HepG2 (cell line): Measurements from ENCODE around the gene MYH9. TPM values are rescaled to one million over a fixed set of nuclear protein-coding genes. Genes with fewer than 3 reads are reported as not detected.
A peak's percentile ranks its signal among the peaks of the same experiment; 100 is the strongest.

Experiments
- CENPX ChIP-seq: sonication (generic); formaldehyde crosslinking; IDR thresholded peaks from 2 replicates; pipeline ENCODE4 v1.9.0; 2021; ENCODE audit warnings: mild to moderate bottlenecking, missing genetic modification reagents, moderate library complexity
- FIP1L1 ChIP-seq: fragments of 200-400 bp; formaldehyde crosslinking; IDR thresholded peaks from 2 replicates; pipeline ENCODE4 v1.6.1; 2018; ENCODE audit warnings: low read depth, mild to moderate bottlenecking, low read length, moderate library complexity, borderline replicate concordance; ENCODE audit not compliant: insufficient read depth
- HCFC1 ChIP-seq: fragments of 150-350 bp; IDR thresholded peaks from 2 replicates; pipeline ENCODE4 v1.6.1; 2014; ENCODE audit warnings: low read depth, low read length
- KLF15 ChIP-seq: sonication (generic); formaldehyde crosslinking; IDR thresholded peaks from 2 replicates; pipeline ENCODE4 v1.8.1; 2023; ENCODE audit warnings: borderline replicate concordance, mild to moderate bottlenecking, inconsistent platforms, missing genetic modification reagents, mixed read lengths
- MIER2 ChIP-seq: IDR thresholded peaks from 2 replicates; pipeline ENCODE4 v1.6.1; 2016; ENCODE audit warnings: missing biosample characterization, missing genetic modification reagents
- RFXAP ChIP-seq: sonication (generic); formaldehyde crosslinking; IDR thresholded peaks from 2 replicates; pipeline ENCODE4 v1.4.0; 2020; ENCODE audit warnings: missing genetic modification reagents, borderline replicate concordance
- ZNF138 ChIP-seq: sonication (generic); formaldehyde crosslinking; IDR thresholded peaks from 2 replicates; pipeline ENCODE4 v1.5.0; 2020; ENCODE audit warnings: mild to moderate bottlenecking, low read depth, missing genetic modification reagents
- ZNF30 ChIP-seq: sonication (generic); formaldehyde crosslinking; IDR thresholded peaks from 2 replicates; pipeline ENCODE4 v1.5.0; 2020; ENCODE audit warnings: mild to moderate bottlenecking, missing genetic modification reagents
- ZNF318 ChIP-seq: sonication (generic); formaldehyde crosslinking; IDR thresholded peaks from 2 replicates; pipeline ENCODE4 v1.4.0; 2020; ENCODE audit warnings: mild to moderate bottlenecking, missing genetic modification reagents
- ZNF354B ChIP-seq: sonication (generic); formaldehyde crosslinking; IDR thresholded peaks from 2 replicates; pipeline ENCODE4 v1.8.0; 2022; ENCODE audit warnings: mild to moderate bottlenecking, missing genetic modification reagents
- polyA plus RNA-seq, 8 experiments: library from polyadenylated mRNA; depleted of rRNA in 3 of 8; stranded (reverse) in 7 of 8; unstranded in 1 of 8; fragments of >200 nt; fragmentation: Illumina TruSeq in 4 of 8; extraction: Trizol in 4 of 8; gene quantifications; 2 replicates each; pipeline versions ENCODE4 v1.2.1 to v1.2.3, GENCODE V29; 2011 to 2016; ENCODE audit warnings: low read depth in 4 of 8, missing spikeins in 1 of 8, mixed read lengths in 1 of 8; ENCODE audit not compliant: insufficient read depth in 1 of 8
- total RNA-seq, 5 experiments: library from RNA; depleted of rRNA; stranded (reverse); fragments of >200 nt; fragmentation: Illumina TruSeq; extraction: Trizol; gene quantifications; 2 replicates each; pipeline ENCODE4 v1.2.3, GENCODE V29; 2016; ENCODE audit warnings: low read depth in 1 of 5

Gene MYH9
- total and polyA plus RNA-seq, 2 of the 13 experiments (the other 11 are each of a cell fraction or from before 2014, with no cell fraction given), result 50.7 to 98.5 TPM

- TF ChIP-seq KLF15 (CRISPR knock-in tag) (no peak), ZNF318 (CRISPR knock-in tag) (peak; percentile 19; the same call in 1 of the 2 replicates), ZNF354B (CRISPR knock-in tag) (no peak), ZNF30 (CRISPR knock-in tag) (no peak), RFXAP (no peak), ZNF138 (CRISPR knock-in tag) (no peak), HCFC1 (no peak), MIER2 (CRISPR knock-in tag) (no peak), CENPX (no peak), FIP1L1 (no peak)
- TF ChIP-seq, all 625 proteins: peak for 208
Measured at GRCh38 chr22:36433318-36434231, 45.8 kb upstream of the MYH9 start (continued).
